Activated T-helper 1 cell treated with anti-CD3 and anti-CD28 coated beads, Interleukin-12 subunit alpha, Interleukin-12 subunit beta, Interleukin-2, Interleukin-4 antibody, amounts not matched to agents 30 ng/mL and 10 ng/mL and 1 ng/mL, durations not matched to agents 14 hours and 24 hours and 36 hours (primary cell): ENCODE results near the gene C2orf80. TPM values are rescaled to one million over a fixed set of nuclear protein-coding genes. Genes with fewer than 3 reads are reported as not detected.
"Not testable (repeated sequence)": the region's sequence is repeated elsewhere in the genome, so short reads cannot be mapped to it uniquely, and the experiment has no call there.

Experiments used
- DNase-seq: peaks from one replicate; pipeline ENCODE4 v3.0.0; 2021; ENCODE audit warnings: low spot score
- H3K27ac Mint-ChIP-seq: one replicate; pipeline ENCODE4 v1.8.0; 2021; ENCODE audit warnings: mild to moderate bottlenecking, mixed read lengths
- H3K27me3 Mint-ChIP-seq: one replicate; pipeline ENCODE4 v1.8.0; 2022; ENCODE audit warnings: mild to moderate bottlenecking, moderate library complexity, mixed read lengths; ENCODE audit not compliant: insufficient read depth
- H3K36me3 Mint-ChIP-seq: one replicate; pipeline ENCODE4 v1.8.0; 2021; ENCODE audit warnings: low read depth, mixed read lengths
- H3K4me1 Mint-ChIP-seq: one replicate; pipeline ENCODE4 v1.8.0; 2021; ENCODE audit warnings: low read depth, mixed read lengths
- H3K4me3 Mint-ChIP-seq: one replicate; pipeline ENCODE4 v1.8.0; 2021; ENCODE audit warnings: mild to moderate bottlenecking, moderate library complexity, mixed read lengths
- H3K9me3 Mint-ChIP-seq: one replicate; pipeline ENCODE4 v1.8.0; 2021; ENCODE audit warnings: mixed read lengths
- intact Hi-C: fragments of 100-400 bp; cut with micrococcal nuclease; formaldehyde crosslinking; loops from one replicate; pipeline ENCODE4 v1.15.1; 2024
- total RNA-seq: library from RNA; stranded (reverse); gene quantifications from 2 replicates; pipeline ENCODE4 v1.2.3, GENCODE V29; 2022

The C2orf80 gene
- total RNA-seq, result not detected in 2 replicates

DNA sequence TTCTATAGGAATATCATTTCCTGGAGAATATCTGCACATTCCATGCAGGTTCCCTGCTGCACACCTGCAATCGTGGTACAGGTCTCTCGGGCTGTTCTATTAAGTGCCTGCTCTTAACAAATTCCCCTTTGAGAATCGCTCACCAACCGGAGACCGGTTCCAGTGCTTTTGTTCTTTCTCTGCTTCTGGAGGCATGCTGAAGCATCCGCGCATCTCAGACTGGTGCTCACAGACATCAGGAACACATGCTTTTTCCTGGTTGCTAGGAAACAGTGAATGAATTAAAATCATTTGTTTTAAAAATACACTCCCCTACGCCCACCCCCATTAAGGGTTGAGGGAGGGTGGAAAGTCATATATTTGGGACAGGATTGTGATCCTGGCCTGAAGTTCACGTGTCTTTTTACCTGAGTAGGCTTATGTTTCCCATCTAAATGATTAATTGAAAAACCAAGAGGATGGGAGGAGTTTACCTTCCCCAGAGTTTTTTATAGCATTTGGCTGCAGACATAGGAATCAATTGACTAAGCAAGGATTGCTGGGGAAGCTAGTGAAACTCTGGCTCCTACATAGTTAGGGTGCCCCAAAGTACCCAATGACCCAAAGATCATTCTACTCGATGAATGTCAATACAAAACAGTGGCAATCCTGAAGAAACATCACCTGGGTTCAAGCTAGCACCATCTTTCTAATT is at the start of gene C2orf80:
Gene C2orf80, minus strand, starts transcription at position 221 of the 694 bp plus-strand sequence. CDS start 3,044 bp downstream, outside the sequence.
- H3K36me3 Mint-ChIP-seq, result no peaks in the 10 kb centered on the region
- no peaks in the 10 kb centered on the region for H3K4me1 Mint-ChIP-seq
- H3K9me3 Mint-ChIP-seq, result no peaks in the 10 kb centered on the region
- no peak within 1 kb of the TSS for H3K27ac Mint-ChIP-seq
- intact Hi-C loops, result no loop called here
- H3K27me3 Mint-ChIP-seq, result peaks cover 8% of the 10 kb centered on the region
- no peak for DNase-seq
- H3K4me3 Mint-ChIP-seq, result no peak within 1 kb of the TSS

DNA sequence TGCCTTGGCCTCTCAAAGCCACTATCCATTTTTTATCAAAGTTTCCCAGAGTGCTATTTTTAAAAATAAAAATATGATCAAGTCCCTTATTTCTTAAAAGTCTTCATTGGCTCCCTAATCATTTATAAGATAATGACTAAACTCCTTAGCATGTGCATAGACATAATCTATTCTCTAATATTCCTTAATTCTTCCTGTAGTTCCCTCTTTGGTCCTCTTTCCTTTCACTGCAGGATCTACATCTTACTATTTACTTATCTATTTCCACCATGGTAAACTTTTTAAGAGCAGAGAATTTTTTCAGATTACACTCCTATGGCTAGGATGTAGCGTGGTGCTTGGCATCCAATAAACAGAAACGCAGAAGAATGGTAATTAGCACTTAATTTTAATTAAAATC is 46.0 kb upstream of the C2orf80 start:
- H3K27me3 Mint-ChIP-seq, result no peaks in the 10 kb centered on the region
- H3K9me3 Mint-ChIP-seq, result peaks cover 16% of the 10 kb centered on the region
- H3K36me3 Mint-ChIP-seq, result peaks cover 33% of the 10 kb centered on the region
- no peaks in the 10 kb centered on the region for H3K4me1 Mint-ChIP-seq
- H3K4me3 Mint-ChIP-seq, result no peak overlapping the region
- no peak for DNase-seq
- H3K27ac Mint-ChIP-seq, result no peak overlapping the region
- intact Hi-C loops, result no loop called here

- intact Hi-C loops, result no loop called here
- Mint-ChIP-seq H3K4me3 (no peak overlapping the region), H3K4me1 (no peaks in the 10 kb centered on the region), H3K36me3 (peaks cover 29% of the 10 kb centered on the region), H3K27me3 (no peaks in the 10 kb centered on the region), H3K9me3 (peaks cover 16% of the 10 kb centered on the region), H3K27ac (no peak overlapping the region)
- DNase-seq, result no peak
These were observed 45.0 kb upstream of the C2orf80 start for GRCh38 chr2:208234786-208235185.

- Mint-ChIP-seq H3K36me3 (no peaks in the 10 kb centered on the region), H3K4me3 (no peak overlapping the region), H3K9me3 (peaks cover 7% of the 10 kb centered on the region), H3K4me1 (no peaks in the 10 kb centered on the region), H3K27ac (no peak overlapping the region), H3K27me3 (peaks cover 2% of the 10 kb centered on the region)
- DNase-seq, result no peak
- intact Hi-C loops, result no loop called here
These were observed 38.6 kb upstream of the C2orf80 start for GRCh38 chr2:208228476-208228875.

GRCh38 chr2:208227581-208228232 is 37.9 kb upstream of the C2orf80 start:
- Mint-ChIP-seq H3K4me1 (no peaks in the 10 kb centered on the region), H3K27me3 (peaks cover 2% of the 10 kb centered on the region), H3K9me3 (peaks cover 7% of the 10 kb centered on the region), H3K27ac (no peak overlapping the region), H3K4me3 (no peak overlapping the region), H3K36me3 (no peaks in the 10 kb centered on the region)
- DNase-seq, result no peak
- intact Hi-C loops, result no loop called here

DNA sequence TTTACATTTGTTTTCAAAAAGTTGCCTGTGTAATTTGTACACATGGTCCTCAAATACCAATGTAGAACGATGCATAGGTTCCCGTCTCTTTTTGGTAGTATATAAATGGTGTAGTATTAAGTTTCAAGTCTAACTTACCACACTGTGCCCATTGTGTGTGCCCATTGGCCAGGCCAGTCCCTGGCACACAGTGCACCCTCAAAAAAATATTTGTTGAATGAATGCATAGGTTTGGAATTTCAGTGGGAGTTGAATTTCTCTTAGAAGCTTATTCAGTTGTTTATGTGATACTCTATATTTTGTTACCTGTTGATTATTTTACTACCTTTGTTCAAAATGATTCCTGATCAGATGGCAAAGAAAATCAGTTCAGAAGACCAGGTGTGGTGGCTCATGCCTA is 35.0 kb upstream of the C2orf80 start:
- no peak overlapping the region for H3K27ac Mint-ChIP-seq
- DNase-seq, result no peak
- no peaks in the 10 kb centered on the region for H3K9me3 Mint-ChIP-seq
- no peaks in the 10 kb centered on the region for H3K4me1 Mint-ChIP-seq
- H3K36me3 Mint-ChIP-seq, result no peaks in the 10 kb centered on the region
- peaks cover 4% of the 10 kb centered on the region for H3K27me3 Mint-ChIP-seq
- intact Hi-C loops, result no loop called here
- H3K4me3 Mint-ChIP-seq, result no peak overlapping the region

- Mint-ChIP-seq H3K4me1 (no peaks in the 10 kb centered on the region), H3K9me3 (no peaks in the 10 kb centered on the region), H3K36me3 (no peaks in the 10 kb centered on the region), H3K4me3 (no peak overlapping the region), H3K27me3 (peaks cover 4% of the 10 kb centered on the region), H3K27ac (no peak overlapping the region)
- no peak for DNase-seq
- intact Hi-C loops, result no loop called here
These were observed 32.5 kb upstream of the C2orf80 start for GRCh38 chr2:208222351-208222750.

GRCh38 chr2:208221873-208222272 is 32.0 kb upstream of the C2orf80 start:
- H3K27me3 Mint-ChIP-seq, H3K4me3 Mint-ChIP-seq, H3K36me3 Mint-ChIP-seq, intact Hi-C loops, H3K4me1 Mint-ChIP-seq, H3K27ac Mint-ChIP-seq, H3K9me3 Mint-ChIP-seq, DNase-seq: not testable (repeated sequence)

- DNase-seq, result no peak
- H3K9me3 Mint-ChIP-seq, result no peaks in the 10 kb centered on the region
- no peak overlapping the region for H3K27ac Mint-ChIP-seq
- H3K4me3 Mint-ChIP-seq, result no peak overlapping the region
- H3K36me3 Mint-ChIP-seq, result no peaks in the 10 kb centered on the region
- no peaks in the 10 kb centered on the region for H3K4me1 Mint-ChIP-seq
- H3K27me3 Mint-ChIP-seq, result peaks cover 1% of the 10 kb centered on the region
- intact Hi-C loops, result no loop called here
These were observed 21.0 kb upstream of the C2orf80 start for GRCh38 chr2:208210688-208211451.

GRCh38 chr2:208208335-208209085 is 18.7 kb upstream of the C2orf80 start:
- DNase-seq, result no peak
- Mint-ChIP-seq H3K4me1 (no peaks in the 10 kb centered on the region), H3K27me3 (peaks cover 2% of the 10 kb centered on the region), H3K36me3 (no peaks in the 10 kb centered on the region), H3K27ac (no peak overlapping the region), H3K4me3 (no peak overlapping the region), H3K9me3 (no peaks in the 10 kb centered on the region)
- intact Hi-C loops, result no loop called here

DNA sequence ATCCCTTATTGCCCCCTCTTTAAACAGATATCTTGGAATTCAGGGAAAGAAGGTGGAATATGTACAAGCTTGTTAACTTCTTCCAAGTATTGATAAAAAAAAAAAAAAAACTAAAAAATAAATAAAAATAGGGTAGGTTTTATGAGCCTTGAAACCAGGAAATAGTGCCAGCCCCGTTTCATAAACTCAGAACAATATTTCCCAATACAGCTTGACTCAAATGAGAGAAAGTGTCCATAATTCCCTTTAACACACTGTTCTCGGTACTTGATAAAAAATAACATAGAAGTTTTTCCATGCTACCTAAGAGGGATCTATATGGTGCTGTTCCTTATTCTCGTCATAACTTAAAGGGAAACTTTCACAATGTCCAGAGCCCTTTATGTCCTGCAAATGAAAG is 17.9 kb upstream of the C2orf80 start:
- Mint-ChIP-seq H3K27ac (no peak overlapping the region), H3K27me3 (peaks cover 2% of the 10 kb centered on the region)
- intact Hi-C loops, result no loop called here

GRCh38 chr2:208204166-208204565 is 14.3 kb upstream of the C2orf80 start:
- Mint-ChIP-seq H3K4me3 (no peak overlapping the region), H3K9me3 (no peaks in the 10 kb centered on the region), H3K27me3 (peaks cover 4% of the 10 kb centered on the region), H3K4me1 (no peaks in the 10 kb centered on the region), H3K27ac (no peak overlapping the region), H3K36me3 (no peaks in the 10 kb centered on the region)
- no peak for DNase-seq
- intact Hi-C loops, result no loop called here

More for the DNA sequence above, 17.9 kb upstream of the C2orf80 start:
- Mint-ChIP-seq H3K36me3 (no peaks in the 10 kb centered on the region), H3K4me3 (no peak overlapping the region), H3K9me3 (no peaks in the 10 kb centered on the region), H3K4me1 (no peaks in the 10 kb centered on the region)
- no peak for DNase-seq
